HFFc6 (cell line): ENCODE measurements around the gene HOMER3. TPM values are rescaled to one million over a fixed set of nuclear protein-coding genes. Genes with fewer than 3 reads are reported as not detected.
A peak's percentile ranks its signal among the peaks of the same experiment; 100 is the strongest.

ENCODE experiments used
- DNase-seq: peaks from one replicate; pipeline ENCODE4 v3.0.0-alpha.2; 2018
- H3K27ac Mint-ChIP-seq: 2 replicates; pipeline ENCODE4 v1.8.0; 2020; ENCODE audit warnings: mild to moderate bottlenecking, mixed read lengths
- H3K27me3 Mint-ChIP-seq: 2 replicates; pipeline ENCODE4 v1.8.0; 2021; ENCODE audit warnings: mild to moderate bottlenecking, moderate library complexity, mixed read lengths; ENCODE audit not compliant: insufficient read depth
- H3K36me3 Mint-ChIP-seq: 2 replicates; pipeline ENCODE4 v1.8.0; 2021; ENCODE audit warnings: low read depth, mixed read lengths
- H3K4me1 Mint-ChIP-seq: 2 replicates; pipeline ENCODE4 v1.8.0; 2020; ENCODE audit warnings: low read depth, mixed read lengths
- H3K4me3 Mint-ChIP-seq: 2 replicates; pipeline ENCODE4 v1.8.0; 2020; ENCODE audit warnings: mild to moderate bottlenecking, moderate library complexity, mixed read lengths
- H3K9me3 Mint-ChIP-seq: 2 replicates; pipeline ENCODE4 v1.8.0; 2020; ENCODE audit warnings: mild to moderate bottlenecking, mixed read lengths
- total RNA-seq, 6 experiments: library from RNA; stranded (reverse); fragmentation: NEBNext Ultra II Directional; extraction: Animal tissue kit (Norgen Biotek cat#: 25700); gene quantifications; 2 replicates in 1 of 6; 3 replicates in 5 of 6; pipeline ENCODE4 v1.2.3, GENCODE V29; 2021
- TF ChIP-seq, protein P1 (sequence below): fragments of 200-600 bp; sonication (generic); IDR thresholded peaks from 2 replicates; pipeline ENCODE4 v1.5.0; 2021; ENCODE audit warnings: antibody characterized with exemption, mild to moderate bottlenecking

HOMER3 gene
- total RNA-seq, 6 experiments from 2014 or later = 68.1 to 89.1 (median 77.9) TPM

DNA sequence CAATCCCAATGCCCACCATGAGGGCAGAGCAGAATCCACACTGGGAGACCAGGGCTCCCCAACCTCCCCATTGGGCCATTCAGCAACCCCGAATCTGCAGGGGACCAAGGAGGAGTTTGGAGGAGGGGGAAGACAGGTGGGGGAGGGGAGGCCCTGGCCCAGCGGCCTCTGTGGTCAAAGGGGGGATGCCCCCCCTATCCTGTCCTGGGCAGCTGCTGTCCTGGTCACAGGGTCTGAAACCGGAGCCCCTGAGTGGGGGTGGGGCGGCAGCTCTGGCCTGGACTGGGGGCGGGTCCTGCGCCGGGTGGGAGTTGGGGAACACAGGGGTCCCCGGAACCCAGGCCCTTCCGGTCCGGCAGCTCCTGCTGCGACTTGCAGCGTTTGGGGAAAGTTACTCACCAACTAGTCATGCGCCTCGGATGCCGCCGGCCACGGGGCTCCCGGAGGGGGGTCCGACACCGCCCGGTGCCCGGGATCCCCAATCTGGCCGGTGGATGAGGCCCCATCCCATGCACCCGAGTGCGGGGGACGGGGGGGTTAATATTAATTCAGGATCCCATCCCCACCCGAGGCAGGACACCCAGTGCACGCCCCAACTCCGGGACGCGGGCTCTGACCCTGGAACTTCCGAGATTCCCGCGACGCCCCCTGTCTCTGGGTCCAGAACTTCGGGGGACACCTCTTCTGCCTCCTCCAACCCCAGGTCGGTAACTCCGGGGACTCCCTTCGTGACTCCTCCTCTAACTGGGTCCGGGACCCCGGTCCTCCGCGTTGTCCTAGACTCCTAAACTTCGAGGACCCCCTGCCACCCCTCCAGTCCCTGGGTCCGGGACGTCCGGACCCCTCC is 872 bp downstream of the HOMER3 start:
- Mint-ChIP-seq H3K4me1 (peaks cover 21% of the 10 kb centered on the region), H3K9me3 (no peaks in the 10 kb centered on the region), H3K36me3 (peaks cover 4% of the 10 kb centered on the region; the same call in 1 of the 2 replicates), H3K27ac (peak overlapping the region; percentile 91), H3K4me3 (peak overlapping the region; percentile 94), H3K27me3 (peaks cover 2% of the 10 kb centered on the region; the same call in 1 of the 2 replicates)
- DNase-seq = peak; percentile 31
- TF ChIP-seq, protein P1, sequence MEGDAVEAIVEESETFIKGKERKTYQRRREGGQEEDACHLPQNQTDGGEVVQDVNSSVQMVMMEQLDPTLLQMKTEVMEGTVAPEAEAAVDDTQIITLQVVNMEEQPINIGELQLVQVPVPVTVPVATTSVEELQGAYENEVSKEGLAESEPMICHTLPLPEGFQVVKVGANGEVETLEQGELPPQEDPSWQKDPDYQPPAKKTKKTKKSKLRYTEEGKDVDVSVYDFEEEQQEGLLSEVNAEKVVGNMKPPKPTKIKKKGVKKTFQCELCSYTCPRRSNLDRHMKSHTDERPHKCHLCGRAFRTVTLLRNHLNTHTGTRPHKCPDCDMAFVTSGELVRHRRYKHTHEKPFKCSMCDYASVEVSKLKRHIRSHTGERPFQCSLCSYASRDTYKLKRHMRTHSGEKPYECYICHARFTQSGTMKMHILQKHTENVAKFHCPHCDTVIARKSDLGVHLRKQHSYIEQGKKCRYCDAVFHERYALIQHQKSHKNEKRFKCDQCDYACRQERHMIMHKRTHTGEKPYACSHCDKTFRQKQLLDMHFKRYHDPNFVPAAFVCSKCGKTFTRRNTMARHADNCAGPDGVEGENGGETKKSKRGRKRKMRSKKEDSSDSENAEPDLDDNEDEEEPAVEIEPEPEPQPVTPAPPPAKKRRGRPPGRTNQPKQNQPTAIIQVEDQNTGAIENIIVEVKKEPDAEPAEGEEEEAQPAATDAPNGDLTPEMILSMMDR = peak; percentile 48

DNA sequence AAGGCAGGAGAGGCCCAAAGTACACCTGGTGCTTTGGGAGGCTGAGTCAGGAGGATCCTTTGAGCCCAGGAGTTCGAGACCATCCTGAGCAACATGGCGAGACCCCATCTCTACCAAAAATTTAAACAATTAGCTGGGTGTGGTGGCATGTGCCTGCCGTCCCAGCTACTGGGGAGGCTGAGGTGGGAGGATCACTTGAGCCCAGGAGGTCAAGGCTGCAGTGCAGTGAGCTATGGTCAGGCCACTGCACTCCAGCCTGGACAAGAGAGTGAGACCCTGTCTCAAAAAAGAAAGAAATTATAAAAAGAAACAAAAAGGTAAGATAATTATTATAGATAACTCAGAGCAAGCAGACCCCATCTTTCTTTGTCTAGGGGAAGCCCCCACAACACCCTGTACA is 1.9 kb downstream of the HOMER3 start:
- H3K36me3 Mint-ChIP-seq = peaks cover 7% of the 10 kb centered on the region
- peaks cover 21% of the 10 kb centered on the region for H3K4me1 Mint-ChIP-seq
- peak overlapping the region; percentile 91 for H3K27ac Mint-ChIP-seq
- H3K4me3 Mint-ChIP-seq = peak overlapping the region; percentile 94
- H3K9me3 Mint-ChIP-seq = no peaks in the 10 kb centered on the region
- TF ChIP-seq, protein P1 = no peak
- peaks cover 2% of the 10 kb centered on the region; the same call in 1 of the 2 replicates for H3K27me3 Mint-ChIP-seq
- no peak for DNase-seq

DNA sequence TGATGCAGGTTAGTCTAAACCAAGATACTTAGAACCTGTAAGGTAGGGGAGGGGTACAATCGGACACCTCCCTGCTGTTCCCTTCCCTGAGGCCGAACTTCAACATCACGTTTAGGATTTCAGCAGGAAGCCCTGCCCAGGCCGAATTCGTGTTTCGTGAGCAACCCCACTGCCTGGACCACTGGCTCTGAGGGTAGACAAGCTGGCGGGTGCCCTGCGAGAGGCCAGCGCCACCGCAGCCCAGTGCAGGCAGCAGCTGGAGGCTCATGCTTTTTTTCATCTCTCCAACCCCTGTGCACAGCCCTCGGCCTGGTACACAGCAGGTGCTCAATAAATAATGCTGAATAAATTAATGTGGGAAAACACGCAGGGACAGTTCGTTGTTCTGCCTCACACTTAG is 7.7 kb downstream of the HOMER3 start:
- DNase-seq = no peak
- Mint-ChIP-seq H3K36me3 (peaks cover 17% of the 10 kb centered on the region), H3K4me3 (no peak overlapping the region), H3K4me1 (no peaks in the 10 kb centered on the region), H3K9me3 (no peaks in the 10 kb centered on the region), H3K27ac (no peak overlapping the region), H3K27me3 (peaks cover 5% of the 10 kb centered on the region)
- TF ChIP-seq, protein P1 = no peak

DNA sequence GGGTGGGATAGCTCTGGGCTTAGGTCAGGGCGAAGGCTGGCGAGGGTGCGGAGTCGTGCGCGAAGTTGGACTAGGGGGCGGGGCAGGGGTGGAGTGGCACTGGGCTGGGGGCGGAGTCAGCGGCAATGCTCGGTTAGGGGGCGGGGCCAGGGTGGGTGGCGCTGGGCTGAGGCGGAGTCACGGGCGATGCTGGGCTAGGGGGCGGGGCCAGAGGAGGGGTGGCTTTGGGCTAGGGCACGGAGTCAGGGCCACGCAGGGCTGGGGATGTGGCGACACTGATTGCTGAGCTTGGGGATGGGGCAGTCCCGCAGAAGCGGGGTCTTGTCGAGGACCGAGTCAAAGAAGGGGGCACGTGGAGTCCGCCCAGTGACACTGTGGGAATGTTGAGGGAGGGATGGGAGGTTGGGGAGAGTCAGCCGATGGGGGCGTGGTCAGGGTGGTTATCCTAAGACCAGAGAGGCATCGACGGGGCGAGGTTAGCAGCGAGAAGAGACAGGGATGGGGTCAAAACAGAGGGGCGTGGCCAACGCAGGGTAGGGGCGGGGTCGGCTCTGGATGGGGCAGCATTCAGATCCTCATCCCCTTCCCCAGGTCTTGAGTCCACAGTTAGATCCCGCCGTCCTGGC is 8.7 kb downstream of the HOMER3 start:
- TF ChIP-seq, protein P1 = no peak
- no peaks in the 10 kb centered on the region for H3K9me3 Mint-ChIP-seq
- H3K27me3 Mint-ChIP-seq = peaks cover 5% of the 10 kb centered on the region
- no peak overlapping the region for H3K4me3 Mint-ChIP-seq
- peaks cover 19% of the 10 kb centered on the region for H3K36me3 Mint-ChIP-seq
- H3K4me1 Mint-ChIP-seq = no peaks in the 10 kb centered on the region
- no peak for DNase-seq
- H3K27ac Mint-ChIP-seq = no peak overlapping the region

DNA sequence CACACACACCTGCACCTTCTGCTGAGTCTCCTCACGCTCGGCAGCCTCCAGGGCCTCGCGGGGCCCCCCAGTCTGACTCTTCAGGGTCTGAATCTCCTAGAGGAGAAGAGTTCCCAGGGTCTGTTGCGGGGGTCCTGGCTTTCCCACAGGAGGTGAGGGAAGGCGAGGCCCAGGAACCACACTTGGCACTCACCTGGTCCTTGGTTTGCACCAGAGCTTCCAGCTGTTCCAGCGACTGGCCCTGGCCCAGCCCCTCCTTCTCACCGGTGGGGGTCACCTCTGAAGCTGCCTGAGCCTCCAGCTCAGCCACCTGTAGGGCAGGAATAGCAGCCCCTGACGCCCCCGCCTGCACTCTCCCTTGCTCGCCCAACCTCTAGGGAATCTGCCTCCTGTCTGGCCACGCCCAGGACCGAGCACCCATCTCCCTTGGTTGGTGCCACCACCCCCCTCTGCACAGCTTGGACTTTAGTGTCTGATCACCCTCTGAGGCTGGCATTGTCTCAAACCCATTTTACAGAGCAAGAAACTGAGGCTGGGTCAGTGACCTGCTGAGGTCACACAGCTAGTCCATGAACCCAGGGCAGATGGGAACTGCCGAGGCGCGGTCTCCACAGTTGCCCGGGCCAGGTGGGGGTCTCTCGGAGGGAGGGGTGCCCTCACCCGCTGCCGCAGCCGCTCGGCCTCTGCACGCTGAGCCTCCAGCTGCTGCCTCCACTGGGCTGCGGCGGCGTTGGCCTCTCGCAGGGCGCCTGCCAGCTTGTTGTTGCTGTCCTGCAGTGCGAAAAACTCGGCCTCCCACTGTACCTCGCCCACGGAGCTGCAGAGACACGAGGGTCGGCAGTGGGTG is 9.5 kb downstream of the HOMER3 start:
- H3K27me3 Mint-ChIP-seq = peaks cover 5% of the 10 kb centered on the region
- H3K4me3 Mint-ChIP-seq = no peak overlapping the region
- H3K27ac Mint-ChIP-seq = no peak overlapping the region
- no peaks in the 10 kb centered on the region for H3K4me1 Mint-ChIP-seq
- no peaks in the 10 kb centered on the region for H3K9me3 Mint-ChIP-seq
- TF ChIP-seq, protein P1 = no peak
- DNase-seq = no peak
- peaks cover 22% of the 10 kb centered on the region for H3K36me3 Mint-ChIP-seq
